ENCODE measurements around the gene TRMT10A. TPM values are rescaled to one million over a fixed set of nuclear protein-coding genes. Genes with fewer than 3 reads are reported as not detected.

TRMT10A gene
- total RNA-seq, 2 experiments from 2014 or later, result 7.7 to 8.0 TPM

- Mint-ChIP-seq H3K4me3 (no peak within 1 kb of the TSS), H3K36me3 (ENCODE audit: low read depth) (no peaks in the 10 kb centered on the region), H3K4me1 (ENCODE audit: low read depth) (no peaks in the 10 kb centered on the region), H3K27ac (no peak within 1 kb of the TSS), H3K9me3 (no peaks in the 10 kb centered on the region), H3K27me3 (peaks cover 27% of the 10 kb centered on the region)
- ChIA-PET CTCF (interaction anchor here (1.3 kb wide), 1 partner anchor 233 kb away, joined by 5 read pairs; no protein-coding TSS in a partner anchor), POLR2A (no interaction called here)
- DNase-seq (no peak), ATAC-seq (no peak)
- no peak for TF ChIP-seq CTCF (IDR thresholded peaks at IDR 0.05)
- intact Hi-C loops (cut with micrococcal nuclease), result no loop called here
These were observed 10.9 kb upstream of the TRMT10A start, which contains the start of gene MTTP for GRCh38 chr4:99574530-99575324. Gene MTTP, plus strand, starts transcription at chr4:99574824. Its CDS starts 86 bp downstream, at chr4:99574910.

GRCh38 chr4:99573735-99574368 is 10.0 kb upstream of the TRMT10A start:
- CTCF ChIA-PET, result interaction anchor here (1.1 kb wide), 1 partner anchor 12 kb away, joined by 3 read pairs; no protein-coding TSS in a partner anchor
- H3K4me3 Mint-ChIP-seq, result no peak overlapping the region
- ATAC-seq, result no peak
- intact Hi-C loops (cut with micrococcal nuclease), result no loop called here
- H3K4me1 Mint-ChIP-seq (ENCODE audit: low read depth), result no peaks in the 10 kb centered on the region
- H3K9me3 Mint-ChIP-seq, result no peaks in the 10 kb centered on the region
- TF ChIP-seq CTCF (IDR thresholded peaks at IDR 0.05), result no peak
- DNase-seq, result no peak
- POLR2A ChIA-PET, result no interaction called here
- H3K27ac Mint-ChIP-seq, result no peak overlapping the region
- no peaks in the 10 kb centered on the region for H3K36me3 Mint-ChIP-seq (ENCODE audit: low read depth)
- peaks cover 27% of the 10 kb centered on the region for H3K27me3 Mint-ChIP-seq

GRCh38 chr4:99572527-99573240 is 8.8 kb upstream of the TRMT10A start:
- Mint-ChIP-seq H3K36me3 (ENCODE audit: low read depth) (no peaks in the 10 kb centered on the region), H3K27ac (no peak overlapping the region), H3K4me1 (ENCODE audit: low read depth) (no peaks in the 10 kb centered on the region), H3K4me3 (no peak overlapping the region), H3K27me3 (peaks cover 32% of the 10 kb centered on the region), H3K9me3 (no peaks in the 10 kb centered on the region)
- POLR2A ChIA-PET, result no interaction called here
- no peak for DNase-seq
- CTCF ChIA-PET, result interaction anchor here (1.1 kb wide), 1 partner anchor 13 kb away, joined by 3 read pairs; no protein-coding TSS in a partner anchor
- no peak for TF ChIP-seq CTCF (IDR thresholded peaks at IDR 0.05)
- ATAC-seq, result no peak
- intact Hi-C loops (cut with micrococcal nuclease), result no loop called here

- H3K9me3 Mint-ChIP-seq, result no peaks in the 10 kb centered on the region
- no peaks in the 10 kb centered on the region for H3K4me1 Mint-ChIP-seq (ENCODE audit: low read depth)
- no peak overlapping the region for H3K27ac Mint-ChIP-seq
- peaks cover 30% of the 10 kb centered on the region for H3K27me3 Mint-ChIP-seq
- H3K36me3 Mint-ChIP-seq (ENCODE audit: low read depth), result no peaks in the 10 kb centered on the region
- CTCF ChIA-PET, result no interaction called here
- no peak for DNase-seq
- no peak for ATAC-seq
- intact Hi-C loops (cut with micrococcal nuclease), result no loop called here
- POLR2A ChIA-PET, result no interaction called here
- no peak overlapping the region for H3K4me3 Mint-ChIP-seq
- TF ChIP-seq CTCF (IDR thresholded peaks at IDR 0.05), result no peak
These were observed 8.0 kb upstream of the TRMT10A start for GRCh38 chr4:99571883-99572282.
